Ectodermal cell (in vitro differentiated cells): ENCODE measurements around the gene SAV1. TPM values are rescaled to one million over a fixed set of nuclear protein-coding genes. Genes with fewer than 3 reads are reported as not detected.
"Not testable (repeated sequence)": the region's sequence is repeated elsewhere in the genome, so short reads cannot be mapped to it uniquely, and the experiment has no call there.

ENCODE experiments used
- H3K27ac ChIP-seq: 2 replicates; pipeline ENCODE4 v1.7.0; 2013; ENCODE audit warnings: mild to moderate bottlenecking, low read depth, low read length; ENCODE audit not compliant: insufficient read depth, poor library complexity, severe bottlenecking
- H3K27me3 ChIP-seq: 2 replicates; pipeline ENCODE4 v1.7.0; 2013; ENCODE audit warnings: mild to moderate bottlenecking, low read length; ENCODE audit not compliant: insufficient read depth, control insufficient read depth, poor library complexity, severe bottlenecking
- H3K36me3 ChIP-seq: one replicate; pipeline ENCODE4 v1.7.0; 2013; ENCODE audit warnings: low read length; ENCODE audit not compliant: control insufficient read depth, insufficient read depth
- H3K4me1 ChIP-seq: one replicate; pipeline ENCODE4 v1.7.0; 2013; ENCODE audit warnings: low read length; ENCODE audit not compliant: control insufficient read depth, insufficient read depth
- H3K4me3 ChIP-seq: 2 replicates; pipeline ENCODE4 v1.7.0; 2013; ENCODE audit warnings: low read depth, low read length, control low read depth; ENCODE audit not compliant: insufficient read depth
- H3K9me3 ChIP-seq: 2 replicates; pipeline ENCODE4 v1.7.0; 2013; ENCODE audit warnings: mild to moderate bottlenecking, low read length, moderate library complexity; ENCODE audit not compliant: control insufficient read depth
- WGBS, 2 experiments: methylation state at CpG; one replicate each; pipeline ENCODE4 v1.1.7; 2013; ENCODE audit warnings: missing lambda C conversion rate in 2 of 2; 5-methylcytosine and 5-hydroxymethylcytosine counted together
- polyA plus RNA-seq, 4 experiments: library from polyadenylated mRNA; stranded (reverse); fragments of 50-300 nt; gene quantifications; one replicate each; pipeline ENCODE4 v1.2.3, GENCODE V29; 2013

Gene SAV1
- 34.5 TPM for polyA plus RNA-seq (2013, experiment 1 of 4)
- 36.1 TPM for polyA plus RNA-seq (2013, experiment 2 of 4)
- polyA plus RNA-seq (2013, experiment 3 of 4): 32.9 TPM
- polyA plus RNA-seq (2013, experiment 4 of 4): 36.5 TPM

- Histone ChIP-seq H3K4me1 (peaks cover 19% of the 10 kb centered on the region), H3K4me3 (peak within 1 kb of the TSS; percentile 74), H3K9me3 (no peaks in the 10 kb centered on the region), H3K27me3 (no peaks in the 10 kb centered on the region), H3K36me3 (no peaks in the 10 kb centered on the region), H3K27ac (peak within 1 kb of the TSS; percentile 97)
- 0% methylated on average over 92 of the region's 92 CpGs for WGBS, 2 experiments
These were observed at the start of gene SAV1 for GRCh38 chr14:50667996-50668825. Gene SAV1, minus strand, starts transcription at chr14:50668306. Its CDS starts 339 bp downstream, at chr14:50667967.

DNA sequence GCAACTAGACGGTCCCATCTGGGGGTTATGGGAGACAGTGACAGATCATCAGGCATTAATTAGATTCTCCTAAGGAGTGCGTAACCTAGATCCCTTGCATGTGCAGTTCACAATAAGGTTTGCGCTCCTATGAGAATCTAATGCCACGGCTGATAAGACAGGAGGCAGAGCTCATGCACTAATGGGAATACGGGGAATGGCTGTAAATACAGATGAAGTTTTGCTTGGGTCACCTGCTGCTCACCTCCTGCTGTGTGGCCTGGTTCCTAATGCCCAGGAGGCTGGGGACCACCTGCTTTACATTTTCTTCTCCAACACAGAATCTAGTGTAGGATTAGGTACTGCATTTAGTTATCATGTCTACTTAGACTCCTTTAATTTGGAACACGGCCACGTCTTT lies 49.7 kb upstream of the SAV1 start:
- no peaks in the 10 kb centered on the region for H3K27me3 ChIP-seq
- H3K4me3 ChIP-seq: no peak overlapping the region
- H3K27ac ChIP-seq: no peak overlapping the region
- no peaks in the 10 kb centered on the region for H3K9me3 ChIP-seq
- no peaks in the 10 kb centered on the region for H3K4me1 ChIP-seq
- 76 to 84% methylated on average over 7 of the region's 7 CpGs for WGBS, 2 experiments
- H3K36me3 ChIP-seq: no peaks in the 10 kb centered on the region

GRCh38 chr14:50714450-50715073 lies 46.5 kb upstream of the SAV1 start:
- no peak overlapping the region for H3K4me3 ChIP-seq
- no peaks in the 10 kb centered on the region for H3K4me1 ChIP-seq
- no peaks in the 10 kb centered on the region for H3K27me3 ChIP-seq
- 64 to 96% methylated on average over 1 to 2 of the region's 2 CpGs for WGBS, 2 experiments
- no peaks in the 10 kb centered on the region for H3K9me3 ChIP-seq
- H3K27ac ChIP-seq: no peak overlapping the region
- no peaks in the 10 kb centered on the region for H3K36me3 ChIP-seq

- Histone ChIP-seq H3K27ac (no peak overlapping the region), H3K9me3 (no peaks in the 10 kb centered on the region), H3K27me3 (no peaks in the 10 kb centered on the region), H3K36me3 (no peaks in the 10 kb centered on the region), H3K4me3 (no peak overlapping the region), H3K4me1 (no peaks in the 10 kb centered on the region)
- 86 to 90% methylated on average over 2 to 3 of the region's 3 CpGs for WGBS, 2 experiments
These were observed 42.9 kb upstream of the SAV1 start for GRCh38 chr14:50711043-50711442.

- H3K27ac ChIP-seq: no peak overlapping the region
- H3K4me3 ChIP-seq: no peak overlapping the region
- no peaks in the 10 kb centered on the region for H3K36me3 ChIP-seq
- H3K4me1 ChIP-seq: no peaks in the 10 kb centered on the region
- no peaks in the 10 kb centered on the region for H3K27me3 ChIP-seq
- H3K9me3 ChIP-seq: no peaks in the 10 kb centered on the region
- WGBS, 2 experiments: 95% methylated on average over 22 of the region's 22 CpGs
These were observed 37.0 kb upstream of the SAV1 start for GRCh38 chr14:50705026-50705593.

GRCh38 chr14:50704454-50705010 lies 36.4 kb upstream of the SAV1 start:
- H3K4me3 ChIP-seq: no peak overlapping the region
- 94 to 95% methylated on average over 26 of the region's 26 CpGs for WGBS, 2 experiments
- no peaks in the 10 kb centered on the region for H3K27me3 ChIP-seq
- no peaks in the 10 kb centered on the region for H3K9me3 ChIP-seq
- H3K36me3 ChIP-seq: no peaks in the 10 kb centered on the region
- no peak overlapping the region for H3K27ac ChIP-seq
- H3K4me1 ChIP-seq: no peaks in the 10 kb centered on the region

DNA sequence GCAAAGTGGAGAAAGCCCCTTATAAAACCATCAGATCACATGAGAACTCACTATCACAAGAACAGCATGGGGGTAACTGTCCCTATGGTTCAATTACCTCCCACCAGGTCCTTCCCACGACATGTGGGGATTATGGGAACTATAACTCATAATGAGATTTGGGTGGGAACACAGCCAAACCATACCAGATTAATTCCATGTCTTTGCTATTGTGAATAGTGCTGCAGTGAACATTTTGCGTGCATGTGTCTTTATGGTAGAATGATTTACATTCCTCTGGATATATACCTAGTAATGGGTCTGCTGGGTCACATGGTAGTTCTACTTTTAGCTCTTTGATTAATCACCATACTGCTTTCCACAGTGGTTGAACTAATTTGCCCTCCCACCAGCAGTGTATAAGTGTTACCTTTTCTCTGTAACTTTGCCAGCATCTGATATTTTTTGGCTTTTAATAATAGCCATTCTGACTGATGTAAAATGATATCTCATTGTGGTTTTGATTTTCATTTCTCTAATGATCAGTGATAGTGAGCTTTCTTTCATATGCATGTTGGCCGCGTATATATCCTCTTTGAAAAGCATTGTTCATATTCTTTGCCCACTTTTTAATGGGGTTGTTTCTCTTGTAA lies 29.7 kb upstream of the SAV1 start:
- Histone ChIP-seq H3K27ac (no peak overlapping the region), H3K4me1 (no peaks in the 10 kb centered on the region), H3K27me3 (no peaks in the 10 kb centered on the region), H3K36me3 (no peaks in the 10 kb centered on the region), H3K4me3 (no peak overlapping the region), H3K9me3 (no peaks in the 10 kb centered on the region)
- 80 to 84% methylated on average over 3 to 4 of the region's 4 CpGs for WGBS, 2 experiments

DNA sequence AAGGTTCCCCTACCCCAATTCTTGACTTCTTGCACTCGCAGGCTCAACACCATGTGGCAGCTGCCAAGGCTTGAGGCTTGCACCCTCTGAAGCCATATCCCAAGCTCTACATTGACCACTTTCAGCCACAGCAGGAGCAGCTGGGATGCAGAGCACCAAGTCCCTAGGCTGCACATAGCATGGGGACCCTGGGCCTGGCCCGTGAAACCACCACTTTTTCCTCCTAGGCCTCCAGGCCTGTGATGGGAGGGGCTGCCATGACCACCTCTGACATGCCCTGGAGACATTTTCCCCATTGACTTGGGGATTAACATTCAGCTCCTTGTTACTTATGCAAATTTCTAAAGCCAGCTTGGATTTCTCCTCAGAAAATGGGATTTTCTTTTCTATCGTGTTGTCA lies 26.2 kb upstream of the SAV1 start:
- H3K4me3 ChIP-seq, H3K36me3 ChIP-seq, H3K27me3 ChIP-seq, H3K27ac ChIP-seq, H3K4me1 ChIP-seq, H3K9me3 ChIP-seq: not testable (repeated sequence)
- WGBS, 2 experiments: 93 to 95% methylated on average over 3 of the region's 3 CpGs

- WGBS, 2 experiments: 89 to 100% methylated on average over 1 of the region's 1 CpG
- Histone ChIP-seq H3K4me3 (no peak overlapping the region), H3K36me3 (no peaks in the 10 kb centered on the region), H3K27ac (no peak overlapping the region), H3K4me1 (no peaks in the 10 kb centered on the region), H3K9me3 (no peaks in the 10 kb centered on the region), H3K27me3 (no peaks in the 10 kb centered on the region)
These were observed 20.8 kb upstream of the SAV1 start for GRCh38 chr14:50688875-50689274.

DNA sequence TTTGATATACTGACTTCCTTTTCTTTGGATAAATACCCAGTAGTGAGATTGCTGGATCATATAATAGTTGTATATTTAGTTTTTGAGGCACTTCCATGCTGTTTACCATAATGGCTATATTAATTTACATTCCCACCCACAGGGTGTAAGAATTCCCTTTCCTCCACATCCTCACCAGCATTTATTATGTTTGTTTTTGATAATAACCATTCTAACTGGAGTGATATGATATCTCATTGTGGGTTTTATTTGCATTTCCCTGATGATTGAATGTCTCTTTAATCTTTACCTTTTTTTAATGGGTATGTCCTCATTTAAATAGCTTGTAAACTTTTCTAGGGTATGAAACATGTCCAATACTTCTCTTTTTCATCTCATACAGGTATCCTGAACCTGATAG lies 11.6 kb upstream of the SAV1 start:
- H3K36me3 ChIP-seq: no peaks in the 10 kb centered on the region
- no peaks in the 10 kb centered on the region for H3K27me3 ChIP-seq
- no peak overlapping the region for H3K27ac ChIP-seq
- H3K4me3 ChIP-seq: no peak overlapping the region
- H3K9me3 ChIP-seq: no peaks in the 10 kb centered on the region
- no peaks in the 10 kb centered on the region for H3K4me1 ChIP-seq
